G401 (cell line): ENCODE data around the gene ATG5. TPM values are rescaled to one million over a fixed set of nuclear protein-coding genes. Genes with fewer than 3 reads are reported as not detected.

ENCODE experiments used
- DNase-seq: peaks from one replicate; pipeline ENCODE4 v3.0.0-alpha.2; 2015; ENCODE audit warnings: low spot score
- in situ Hi-C: cut with HindIII; loops from 2 replicates; pipeline ENCODE4 v1.10.0; 2016; ENCODE audit warnings: low sequenced_read_pairs, mixed read lengths
- total RNA-seq: library from RNA; depleted of rRNA; stranded (reverse); fragments of >200 nt; shearing (Covaris generic); gene quantifications from 2 replicates; pipeline ENCODE4 v1.2.3, GENCODE V29; 2014; rRNA removed

ATG5 gene
- 38.6 and 40.8 TPM in 2 replicates for total RNA-seq

- in situ Hi-C loops: no loop called here
- DNase-seq: peak; percentile 96
These were observed at the start of gene ATG5 for GRCh38 chr6:106325336-106326178. Gene ATG5, minus strand, starts transcription at chr6:106325760. Its CDS starts 9,552 bp downstream, at chr6:106316208.

GRCh38 chr6:106373502-106374239, 48.1 kb upstream of the ATG5 start:
- in situ Hi-C loops: no loop called here
- no peak for DNase-seq

- in situ Hi-C loops: no loop called here
- DNase-seq: no peak
These were observed 47.4 kb upstream of the ATG5 start for GRCh38 chr6:106372838-106373501.

- no peak for DNase-seq
- in situ Hi-C loops: no loop called here
These were observed 45.1 kb upstream of the ATG5 start for GRCh38 chr6:106370639-106371038.

GRCh38 chr6:106369739-106370138, 44.2 kb upstream of the ATG5 start:
- in situ Hi-C loops: no loop called here

GRCh38 chr6:106363401-106364138, 38.0 kb upstream of the ATG5 start:
- in situ Hi-C loops: no loop called here
- DNase-seq: no peak

More at GRCh38 chr6:106369739-106370138, 44.2 kb upstream of the ATG5 start:
- DNase-seq: no peak

GRCh38 chr6:106360989-106361430, 35.5 kb upstream of the ATG5 start:
- in situ Hi-C loops: no loop called here
- no peak for DNase-seq

- in situ Hi-C loops: no loop called here
- no peak for DNase-seq
These were observed 34.9 kb upstream of the ATG5 start, which contains the start of gene CRYBG1 for GRCh38 chr6:106360410-106360988. Gene CRYBG1, plus strand, starts transcription at chr6:106360717. Its CDS starts 192 bp downstream, at chr6:106360909.

- DNase-seq: no peak
- in situ Hi-C loops: no loop called here
These were observed 34.4 kb upstream of the ATG5 start for GRCh38 chr6:106359959-106360409.

GRCh38 chr6:106356378-106356777, 30.8 kb upstream of the ATG5 start:
- DNase-seq: no peak
- in situ Hi-C loops: no loop called here

- DNase-seq: no peak
- in situ Hi-C loops: no loop called here
These were observed 21.7 kb upstream of the ATG5 start for GRCh38 chr6:106347219-106347618.

GRCh38 chr6:106339334-106340029, 13.9 kb upstream of the ATG5 start:
- DNase-seq: peak; percentile 38

GRCh38 chr6:106334646-106335448, 9.3 kb upstream of the ATG5 start:
- no peak for DNase-seq
- in situ Hi-C loops: no loop called here

More at GRCh38 chr6:106339334-106340029, 13.9 kb upstream of the ATG5 start:
- in situ Hi-C loops: no loop called here

GRCh38 chr6:106324726-106325335, 729 bp downstream of the ATG5 start:
- in situ Hi-C loops: no loop called here
- DNase-seq: no peak

GRCh38 chr6:106321940-106322339, 3.6 kb downstream of the ATG5 start:
- no peak for DNase-seq
- in situ Hi-C loops: no loop called here

- in situ Hi-C loops: no loop called here
- DNase-seq: no peak
These were observed 6.7 kb downstream of the ATG5 start for GRCh38 chr6:106318851-106319250.

GRCh38 chr6:106318061-106318460, 7.5 kb downstream of the ATG5 start:
- no peak for DNase-seq
- in situ Hi-C loops: no loop called here
